HepG2 (cell line): Measurements from ENCODE around the gene FNDC8. TPM values are rescaled to one million over a fixed set of nuclear protein-coding genes. Genes with fewer than 3 reads are reported as not detected.
A peak's percentile ranks its signal among the peaks of the same experiment; 100 is the strongest.

Experiments used
- ARID2 ChIP-seq: sonication (generic); formaldehyde crosslinking; IDR thresholded peaks from 2 replicates; pipeline ENCODE4 v1.8.1; 2022; ENCODE audit warnings: mild to moderate bottlenecking, missing genetic modification reagents, borderline replicate concordance
- CHCHD3 ChIP-seq: sonication (generic); formaldehyde crosslinking; IDR thresholded peaks from 2 replicates; pipeline ENCODE4 v1.8.0; 2022; ENCODE audit warnings: mild to moderate bottlenecking, missing genetic modification reagents, moderate library complexity
- CREB1 ChIP-seq, 2 experiments: fragments of 450-650 bp in 1 of 2; IDR thresholded peaks; 2 replicates each; pipeline ENCODE4 v1.6.1; 2016 to 2017; ENCODE audit warnings: control low read depth in 1 of 2, mild to moderate bottlenecking in 1 of 2, missing compliant biosample characterization in 1 of 2, missing genetic modification characterization in 1 of 2
- EP300 ChIP-seq, 3 experiments: sonication (generic) in 1 of 3; formaldehyde crosslinking in 1 of 3; IDR thresholded peaks; 2 replicates each; pipeline versions ENCODE4 v1.5.1 to v1.6.1; 2011 to 2020; ENCODE audit warnings: low read depth in 2 of 3, low read length in 2 of 3, borderline replicate concordance in 1 of 3, improper control_type of control experiment in 1 of 3, mild to moderate bottlenecking in 1 of 3, missing genetic modification reagents in 1 of 3, moderate library complexity in 1 of 3
- GTF3A ChIP-seq: sonication (generic); formaldehyde crosslinking; conservative IDR thresholded peaks from 2 replicates; pipeline ENCODE4 v1.4.0; 2020; ENCODE audit warnings: mild to moderate bottlenecking, missing genetic modification reagents
- KLF15 ChIP-seq: sonication (generic); formaldehyde crosslinking; IDR thresholded peaks from 2 replicates; pipeline ENCODE4 v1.8.1; 2023; ENCODE audit warnings: borderline replicate concordance, mild to moderate bottlenecking, inconsistent platforms, missing genetic modification reagents, mixed read lengths
- MTA1 ChIP-seq: sonication (generic); formaldehyde crosslinking; IDR thresholded peaks from 2 replicates; pipeline ENCODE4 v1.4.0; 2020; ENCODE audit warnings: missing genetic modification reagents, mild to moderate bottlenecking, borderline replicate concordance
- NPAS2 ChIP-seq: sonication (generic); formaldehyde crosslinking; IDR thresholded peaks from 2 replicates; pipeline ENCODE4 v1.8.0; 2022; ENCODE audit warnings: mild to moderate bottlenecking, missing genetic modification reagents, borderline replicate concordance
- RFX5 ChIP-seq: IDR thresholded peaks from 2 replicates; pipeline ENCODE4 v1.6.1; 2011; ENCODE audit warnings: low read depth, low read length, improper control_type of control experiment
- TMF1 ChIP-seq: sonication (generic); formaldehyde crosslinking; IDR thresholded peaks from 2 replicates; pipeline ENCODE4 v1.8.1; 2022; ENCODE audit warnings: low read depth, missing genetic modification reagents
- ZFYVE20 ChIP-seq: sonication (generic); formaldehyde crosslinking; IDR thresholded peaks from 2 replicates; pipeline ENCODE4 v1.8.0; 2023; ENCODE audit warnings: low read depth, mild to moderate bottlenecking, moderate library complexity, missing genetic modification reagents, borderline replicate concordance
- ZKSCAN1 ChIP-seq: fragments of 150-350 bp; IDR thresholded peaks from 2 replicates; pipeline ENCODE4 v1.6.1; 2014; ENCODE audit warnings: low read length
- ZNF33B ChIP-seq: sonication (generic); formaldehyde crosslinking; IDR thresholded peaks from 2 replicates; pipeline ENCODE4 v1.5.1; 2020; ENCODE audit warnings: mild to moderate bottlenecking, missing genetic modification reagents
- ZNF768 ChIP-seq: sonication (generic); formaldehyde crosslinking; IDR thresholded peaks from 2 replicates; pipeline ENCODE4 v1.4.0; 2020; ENCODE audit warnings: missing genetic modification reagents
- ZNF777 ChIP-seq: sonication (generic); formaldehyde crosslinking; IDR thresholded peaks from 2 replicates; pipeline ENCODE4 v1.4.0; 2020; ENCODE audit warnings: missing genetic modification reagents
- ZNF839 ChIP-seq: sonication (generic); formaldehyde crosslinking; IDR thresholded peaks from 2 replicates; pipeline ENCODE4 v1.4.0; 2020; ENCODE audit warnings: missing genetic modification reagents, mild to moderate bottlenecking, borderline replicate concordance
- polyA plus RNA-seq, 8 experiments: library from polyadenylated mRNA; depleted of rRNA in 3 of 8; stranded (reverse) in 7 of 8; unstranded in 1 of 8; fragments of >200 nt; fragmentation: Illumina TruSeq in 4 of 8; extraction: Trizol in 4 of 8; gene quantifications; 2 replicates each; pipeline versions ENCODE4 v1.2.1 to v1.2.3, GENCODE V29; 2011 to 2016; ENCODE audit warnings: low read depth in 4 of 8, missing spikeins in 1 of 8, mixed read lengths in 1 of 8; ENCODE audit not compliant: insufficient read depth in 1 of 8
- total RNA-seq, 5 experiments: library from RNA; depleted of rRNA; stranded (reverse); fragments of >200 nt; fragmentation: Illumina TruSeq; extraction: Trizol; gene quantifications; 2 replicates each; pipeline ENCODE4 v1.2.3, GENCODE V29; 2016; ENCODE audit warnings: low read depth in 1 of 5
- TF ChIP-seq, protein P1 (sequence below): sonication (generic); formaldehyde crosslinking; IDR thresholded peaks from 2 replicates; pipeline ENCODE4 v1.4.0; 2020; ENCODE audit warnings: missing genetic modification reagents, borderline replicate concordance
- TF ChIP-seq, protein P2 (sequence below): sonication (generic); formaldehyde crosslinking; IDR thresholded peaks from 2 replicates; pipeline ENCODE4 v1.8.0; 2022; ENCODE audit warnings: low read depth, missing genetic modification reagents
- TF ChIP-seq, protein P3 (sequence below): sonication (generic); formaldehyde crosslinking; IDR thresholded peaks from 2 replicates; pipeline ENCODE4 v1.4.0; 2020; ENCODE audit warnings: low read depth, mild to moderate bottlenecking, missing genetic modification reagents
- TF ChIP-seq, protein P4 (sequence below): sonication (generic); formaldehyde crosslinking; IDR thresholded peaks from 2 replicates; pipeline ENCODE4 v1.8.1; 2023; ENCODE audit warnings: missing genetic modification reagents, mild to moderate bottlenecking, borderline replicate concordance

FNDC8 gene
- total and polyA plus RNA-seq, 2 of the 13 experiments (the other 11 are each of a cell fraction or from before 2014, with no cell fraction given) = not detected

- TF ChIP-seq ZFYVE20 (CRISPR knock-in tag) (peak; percentile 64; the same call in 1 of the 2 replicates), CHCHD3 (CRISPR knock-in tag) (peak; percentile 81), KLF15 (no peak), CREB1 (IDR thresholded peaks at IDR 0.05) (no peak), CREB1 (CRISPR knock-in tag; IDR thresholded peaks at IDR 0.05) (no peak), ZNF839 (CRISPR knock-in tag) (0 out of 2 replicates have a peak, but pooled peaks have one; percentile 59), GTF3A (CRISPR knock-in tag) (0 out of 2 replicates have a peak, but pooled peaks have one; percentile 51), ZNF33B (CRISPR knock-in tag) (no peak; the same call in 1 of the 2 replicates), RFX5 (no peak), ZKSCAN1 (no peak), NPAS2 (CRISPR knock-in tag) (no peak), EP300 (IDR thresholded peaks at IDR 0.05; ENCODE audit: low read depth in 2 of 2, low read length in 2 of 2) (no peak), EP300 (CRISPR knock-in tag; IDR thresholded peaks at IDR 0.05; ENCODE audit: borderline replicate concordance) (peak; percentile 41; the same call in 1 of the 2 replicates), MTA1 (peak; percentile 91), ARID2 (CRISPR knock-in tag) (0 out of 2 replicates have a peak, but pooled peaks have one; percentile 47), ZNF777 (peak; percentile 88), ZNF768 (CRISPR knock-in tag) (peak; percentile 78), TMF1 (no peak)
- TF ChIP-seq, protein P1, sequence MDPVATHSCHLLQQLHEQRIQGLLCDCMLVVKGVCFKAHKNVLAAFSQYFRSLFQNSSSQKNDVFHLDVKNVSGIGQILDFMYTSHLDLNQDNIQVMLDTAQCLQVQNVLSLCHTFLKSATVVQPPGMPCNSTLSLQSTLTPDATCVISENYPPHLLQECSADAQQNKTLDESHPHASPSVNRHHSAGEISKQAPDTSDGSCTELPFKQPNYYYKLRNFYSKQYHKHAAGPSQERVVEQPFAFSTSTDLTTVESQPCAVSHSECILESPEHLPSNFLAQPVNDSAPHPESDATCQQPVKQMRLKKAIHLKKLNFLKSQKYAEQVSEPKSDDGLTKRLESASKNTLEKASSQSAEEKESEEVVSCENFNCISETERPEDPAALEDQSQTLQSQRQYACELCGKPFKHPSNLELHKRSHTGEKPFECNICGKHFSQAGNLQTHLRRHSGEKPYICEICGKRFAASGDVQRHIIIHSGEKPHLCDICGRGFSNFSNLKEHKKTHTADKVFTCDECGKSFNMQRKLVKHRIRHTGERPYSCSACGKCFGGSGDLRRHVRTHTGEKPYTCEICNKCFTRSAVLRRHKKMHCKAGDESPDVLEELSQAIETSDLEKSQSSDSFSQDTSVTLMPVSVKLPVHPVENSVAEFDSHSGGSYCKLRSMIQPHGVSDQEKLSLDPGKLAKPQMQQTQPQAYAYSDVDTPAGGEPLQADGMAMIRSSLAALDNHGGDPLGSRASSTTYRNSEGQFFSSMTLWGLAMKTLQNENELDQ (CRISPR knock-in tag) = no peak
- TF ChIP-seq, protein P2, sequence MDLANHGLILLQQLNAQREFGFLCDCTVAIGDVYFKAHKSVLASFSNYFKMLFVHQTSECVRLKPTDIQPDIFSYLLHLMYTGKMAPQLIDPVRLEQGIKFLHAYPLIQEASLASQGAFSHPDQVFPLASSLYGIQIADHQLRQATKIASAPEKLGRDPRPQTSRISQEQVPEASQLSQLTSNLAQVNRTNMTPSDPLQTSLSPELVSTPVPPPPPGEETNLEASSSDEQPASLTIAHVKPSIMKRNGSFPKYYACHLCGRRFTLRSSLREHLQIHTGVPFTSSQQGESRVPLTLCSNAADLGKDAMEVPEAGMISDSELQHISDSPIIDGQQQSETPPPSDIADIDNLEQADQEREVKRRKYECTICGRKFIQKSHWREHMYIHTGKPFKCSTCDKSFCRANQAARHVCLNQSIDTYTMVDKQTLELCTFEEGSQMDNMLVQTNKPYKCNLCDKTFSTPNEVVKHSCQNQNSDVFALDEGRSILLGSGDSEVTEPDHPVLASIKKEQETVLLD = peak; percentile 70; the same call in 1 of the 2 replicates
- TF ChIP-seq, protein P3, sequence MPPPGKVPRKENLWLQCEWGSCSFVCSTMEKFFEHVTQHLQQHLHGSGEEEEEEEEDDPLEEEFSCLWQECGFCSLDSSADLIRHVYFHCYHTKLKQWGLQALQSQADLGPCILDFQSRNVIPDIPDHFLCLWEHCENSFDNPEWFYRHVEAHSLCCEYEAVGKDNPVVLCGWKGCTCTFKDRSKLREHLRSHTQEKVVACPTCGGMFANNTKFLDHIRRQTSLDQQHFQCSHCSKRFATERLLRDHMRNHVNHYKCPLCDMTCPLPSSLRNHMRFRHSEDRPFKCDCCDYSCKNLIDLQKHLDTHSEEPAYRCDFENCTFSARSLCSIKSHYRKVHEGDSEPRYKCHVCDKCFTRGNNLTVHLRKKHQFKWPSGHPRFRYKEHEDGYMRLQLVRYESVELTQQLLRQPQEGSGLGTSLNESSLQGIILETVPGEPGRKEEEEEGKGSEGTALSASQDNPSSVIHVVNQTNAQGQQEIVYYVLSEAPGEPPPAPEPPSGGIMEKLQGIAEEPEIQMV (CRISPR knock-in tag) = peak; percentile 86
- TF ChIP-seq, protein P4, sequence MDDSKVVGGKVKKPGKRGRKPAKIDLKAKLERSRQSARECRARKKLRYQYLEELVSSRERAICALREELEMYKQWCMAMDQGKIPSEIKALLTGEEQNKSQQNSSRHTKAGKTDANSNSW (CRISPR knock-in tag) = 0 out of 2 replicates have a peak, but pooled peaks have one; percentile 68
Measured at GRCh38 chr17:35141681-35142466, 20.5 kb downstream of the FNDC8 start, which contains the start of gene NLE1 (continued).
